ENCODE data around the gene TMEM179.

DNA sequence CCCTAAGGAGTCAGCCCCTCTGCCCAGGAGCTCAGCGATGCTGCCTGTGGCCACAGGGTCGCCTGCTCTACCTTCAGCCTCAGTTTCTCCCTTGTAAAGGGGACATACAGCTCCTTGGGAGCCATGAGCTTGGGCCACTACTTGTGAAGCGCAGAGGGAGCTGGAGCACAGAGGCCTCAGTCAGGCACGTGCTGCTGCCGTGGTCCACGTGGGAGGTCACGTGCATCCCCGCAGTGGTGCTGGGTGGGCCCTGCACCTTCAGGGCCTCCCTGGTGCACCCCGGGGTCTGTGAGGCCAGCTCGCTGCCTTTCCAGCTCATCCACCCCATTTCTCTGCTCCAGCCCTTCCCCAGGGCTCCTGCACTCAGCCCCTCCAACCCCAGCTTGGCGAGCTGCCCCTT lies 36.0 kb downstream of the TMEM179 start:
- TF ChIP-seq, protein P1, sequence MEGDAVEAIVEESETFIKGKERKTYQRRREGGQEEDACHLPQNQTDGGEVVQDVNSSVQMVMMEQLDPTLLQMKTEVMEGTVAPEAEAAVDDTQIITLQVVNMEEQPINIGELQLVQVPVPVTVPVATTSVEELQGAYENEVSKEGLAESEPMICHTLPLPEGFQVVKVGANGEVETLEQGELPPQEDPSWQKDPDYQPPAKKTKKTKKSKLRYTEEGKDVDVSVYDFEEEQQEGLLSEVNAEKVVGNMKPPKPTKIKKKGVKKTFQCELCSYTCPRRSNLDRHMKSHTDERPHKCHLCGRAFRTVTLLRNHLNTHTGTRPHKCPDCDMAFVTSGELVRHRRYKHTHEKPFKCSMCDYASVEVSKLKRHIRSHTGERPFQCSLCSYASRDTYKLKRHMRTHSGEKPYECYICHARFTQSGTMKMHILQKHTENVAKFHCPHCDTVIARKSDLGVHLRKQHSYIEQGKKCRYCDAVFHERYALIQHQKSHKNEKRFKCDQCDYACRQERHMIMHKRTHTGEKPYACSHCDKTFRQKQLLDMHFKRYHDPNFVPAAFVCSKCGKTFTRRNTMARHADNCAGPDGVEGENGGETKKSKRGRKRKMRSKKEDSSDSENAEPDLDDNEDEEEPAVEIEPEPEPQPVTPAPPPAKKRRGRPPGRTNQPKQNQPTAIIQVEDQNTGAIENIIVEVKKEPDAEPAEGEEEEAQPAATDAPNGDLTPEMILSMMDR (IDR thresholded peaks at IDR 0.05), result no peak
- TF ChIP-seq POLR2A (IDR thresholded peaks at IDR 0.05), result no peak

Measured in lower leg skin (tissue), 3 donors.